ENCODE data around the gene DENND1B.

DNA sequence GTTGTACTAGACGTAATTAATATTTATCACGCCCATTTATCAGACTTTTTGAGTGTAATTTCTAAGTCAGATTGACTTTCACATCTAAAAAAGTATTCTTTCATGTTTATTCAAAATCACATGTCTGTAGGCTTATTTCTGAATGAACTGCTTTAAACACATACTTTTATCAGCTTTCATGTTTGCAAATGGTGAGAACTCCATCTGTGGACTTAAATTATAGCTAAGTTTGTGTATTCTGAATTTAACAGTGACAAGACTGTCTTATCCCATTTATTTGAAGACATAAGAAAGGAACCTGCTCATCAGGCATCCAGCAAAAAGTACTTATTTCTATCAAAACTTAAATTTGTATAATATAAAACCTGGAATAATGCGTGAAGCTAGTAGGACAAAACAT lies 69.3 kb downstream of the DENND1B start:
- no peak for TF ChIP-seq POLR2A (IDR thresholded peaks at IDR 0.05)
- TF ChIP-seq, protein P1, sequence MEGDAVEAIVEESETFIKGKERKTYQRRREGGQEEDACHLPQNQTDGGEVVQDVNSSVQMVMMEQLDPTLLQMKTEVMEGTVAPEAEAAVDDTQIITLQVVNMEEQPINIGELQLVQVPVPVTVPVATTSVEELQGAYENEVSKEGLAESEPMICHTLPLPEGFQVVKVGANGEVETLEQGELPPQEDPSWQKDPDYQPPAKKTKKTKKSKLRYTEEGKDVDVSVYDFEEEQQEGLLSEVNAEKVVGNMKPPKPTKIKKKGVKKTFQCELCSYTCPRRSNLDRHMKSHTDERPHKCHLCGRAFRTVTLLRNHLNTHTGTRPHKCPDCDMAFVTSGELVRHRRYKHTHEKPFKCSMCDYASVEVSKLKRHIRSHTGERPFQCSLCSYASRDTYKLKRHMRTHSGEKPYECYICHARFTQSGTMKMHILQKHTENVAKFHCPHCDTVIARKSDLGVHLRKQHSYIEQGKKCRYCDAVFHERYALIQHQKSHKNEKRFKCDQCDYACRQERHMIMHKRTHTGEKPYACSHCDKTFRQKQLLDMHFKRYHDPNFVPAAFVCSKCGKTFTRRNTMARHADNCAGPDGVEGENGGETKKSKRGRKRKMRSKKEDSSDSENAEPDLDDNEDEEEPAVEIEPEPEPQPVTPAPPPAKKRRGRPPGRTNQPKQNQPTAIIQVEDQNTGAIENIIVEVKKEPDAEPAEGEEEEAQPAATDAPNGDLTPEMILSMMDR (IDR thresholded peaks at IDR 0.05) = no peak

All from testis (tissue), 2 donors.